Urinary bladder (tissue), 4 donors: Measurements from ENCODE around the gene LRPAP1. TPM values are rescaled to one million over a fixed set of nuclear protein-coding genes. Genes with fewer than 3 reads are reported as not detected.
"Not testable (repeated sequence)": the region's sequence is repeated elsewhere in the genome, so short reads cannot be mapped to it uniquely, and the experiment has no call there.

Experiments
- DNase-seq: peaks from one replicate; pipeline ENCODE4 v3.0.0-alpha.2; 2015; ENCODE audit errors: extremely low spot score
- H3K27ac ChIP-seq: one replicate; pipeline ENCODE4 v1.5.1; 2013; ENCODE audit warnings: low read depth, mild to moderate bottlenecking, moderate library complexity
- H3K36me3 ChIP-seq: one replicate; pipeline ENCODE4 v1.6.1; 2013; ENCODE audit warnings: mild to moderate bottlenecking, moderate library complexity; ENCODE audit not compliant: insufficient read depth
- H3K4me1 ChIP-seq: one replicate; pipeline ENCODE4 v1.6.1; 2013; ENCODE audit warnings: mild to moderate bottlenecking, moderate library complexity; ENCODE audit not compliant: insufficient read depth
- H3K4me3 ChIP-seq: one replicate; pipeline ENCODE4 v1.5.1; 2013; ENCODE audit warnings: low read depth, low read length
- WGBS: extraction: QIAGEN DNeasy Blood & Tissue Kit; methylation state at CpG from one replicate; pipeline ENCODE4 v1.1.7; 2013; 5-methylcytosine and 5-hydroxymethylcytosine counted together
- polyA plus RNA-seq: library from polyadenylated mRNA; stranded (reverse); fragments of 200-250 nt; gene quantifications from one replicate; pipeline ENCODE4 v1.2.3, GENCODE V29; 2013
- total RNA-seq: library from RNA; depleted of rRNA; stranded (reverse); fragments of >200 nt; gene quantifications from one replicate; pipeline ENCODE4 v1.2.3, GENCODE V29; 2014
- donor health status: healthy with polysubstance abuse.
- donor health status: healthy.

LRPAP1 gene, protein sequence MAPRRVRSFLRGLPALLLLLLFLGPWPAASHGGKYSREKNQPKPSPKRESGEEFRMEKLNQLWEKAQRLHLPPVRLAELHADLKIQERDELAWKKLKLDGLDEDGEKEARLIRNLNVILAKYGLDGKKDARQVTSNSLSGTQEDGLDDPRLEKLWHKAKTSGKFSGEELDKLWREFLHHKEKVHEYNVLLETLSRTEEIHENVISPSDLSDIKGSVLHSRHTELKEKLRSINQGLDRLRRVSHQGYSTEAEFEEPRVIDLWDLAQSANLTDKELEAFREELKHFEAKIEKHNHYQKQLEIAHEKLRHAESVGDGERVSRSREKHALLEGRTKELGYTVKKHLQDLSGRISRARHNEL
- total RNA-seq, result 79.6 TPM
- 231 TPM for polyA plus RNA-seq

DNA sequence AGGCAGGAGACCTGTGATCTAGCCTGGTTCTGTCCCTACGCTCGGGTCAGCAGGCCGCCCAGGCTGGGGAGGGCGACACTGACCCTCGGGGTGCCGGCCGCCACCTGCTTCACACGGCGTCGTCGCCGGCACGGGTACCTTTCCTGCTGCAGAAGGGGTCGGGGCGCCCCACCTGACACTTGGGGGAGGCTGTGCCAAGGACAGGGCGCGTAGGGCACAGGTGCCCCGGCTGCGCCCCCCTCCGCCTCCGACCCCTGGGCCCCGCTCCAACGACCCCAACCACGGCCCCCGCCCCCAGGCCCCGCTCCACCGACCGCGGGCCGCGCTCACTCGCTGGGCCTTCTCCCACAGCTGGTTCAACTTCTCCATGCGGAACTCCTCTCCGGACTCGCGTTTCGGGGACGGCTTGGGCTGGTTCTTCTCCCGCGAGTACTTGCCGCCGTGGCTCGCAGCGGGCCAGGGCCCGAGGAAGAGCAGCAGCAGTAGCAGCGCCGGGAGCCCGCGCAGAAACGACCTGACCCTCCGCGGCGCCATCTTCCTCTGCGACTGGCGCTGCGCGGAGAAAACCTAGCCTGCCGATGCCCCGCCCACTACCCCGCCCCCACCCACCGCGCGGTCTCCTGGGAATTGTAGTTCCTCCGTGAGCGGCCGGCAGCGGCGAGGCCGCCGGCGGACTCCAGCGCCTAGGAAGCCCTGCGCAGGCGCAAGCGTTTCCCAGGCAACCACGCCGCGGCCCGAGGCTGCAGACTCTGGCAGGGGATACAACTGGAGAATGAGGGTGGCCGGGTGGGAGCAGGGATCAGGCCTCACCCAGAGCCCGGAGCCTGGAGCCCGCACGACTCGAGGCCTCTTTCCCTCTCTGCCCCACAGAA lies at the start of gene LRPAP1:
LRPAP1 (minus strand) TSS at position 544 of the 872 bp plus-strand sequence; CDS start at position 534, 10 bp downstream.
- peak within 1 kb of the TSS; percentile 46 for H3K27ac ChIP-seq
- DNase-seq, result peak; percentile 80
- peak within 1 kb of the TSS; percentile 95 for H3K4me3 ChIP-seq
- no peaks in the 10 kb centered on the region for H3K4me1 ChIP-seq
- WGBS, result under 1% methylated on average over 84 of the region's 84 CpGs
- peaks cover 3% of the 10 kb centered on the region for H3K36me3 ChIP-seq

DNA sequence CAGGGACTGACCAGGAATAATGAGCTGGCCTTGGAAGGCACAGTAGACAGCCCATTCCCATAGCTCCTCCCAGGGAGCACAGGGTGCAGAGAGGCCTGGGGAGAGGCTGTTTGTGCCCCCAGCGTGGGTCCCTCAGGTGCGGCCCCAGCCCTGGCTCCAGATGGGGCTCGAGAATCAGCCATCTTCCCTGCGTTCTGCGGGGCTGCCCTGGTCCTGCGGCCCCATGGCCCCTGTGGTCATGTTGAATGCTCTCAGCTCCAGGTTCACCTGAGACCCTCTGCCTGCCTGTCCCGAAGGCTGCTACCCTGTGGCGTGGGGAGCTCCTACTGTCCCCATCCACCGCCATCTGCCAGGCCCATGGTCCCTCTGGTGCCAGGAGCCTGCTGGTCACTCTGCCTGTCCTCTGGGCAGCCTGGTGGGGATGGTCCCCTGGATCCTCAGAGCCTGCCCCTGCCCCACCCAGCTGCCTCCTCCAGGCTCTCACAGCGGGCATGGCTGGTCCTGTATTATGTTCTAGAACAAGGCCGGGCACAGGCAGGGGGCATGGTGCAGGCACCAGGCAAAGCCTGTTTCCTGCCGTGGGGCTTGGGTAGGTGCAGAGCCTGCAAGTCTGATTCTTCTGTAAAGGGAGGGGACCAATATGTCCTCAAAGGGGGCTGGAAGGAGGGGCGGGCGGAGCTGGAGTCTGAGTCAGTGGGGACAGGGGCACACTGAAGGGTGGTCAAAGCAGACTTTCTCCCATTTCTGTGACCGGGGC lies 49.3 kb upstream of the LRPAP1 start:
- 90% methylated on average over 15 of the region's 15 CpGs for WGBS
- not testable (repeated sequence) for H3K36me3 ChIP-seq, DNase-seq, H3K4me3 ChIP-seq, H3K4me1 ChIP-seq, H3K27ac ChIP-seq

DNA sequence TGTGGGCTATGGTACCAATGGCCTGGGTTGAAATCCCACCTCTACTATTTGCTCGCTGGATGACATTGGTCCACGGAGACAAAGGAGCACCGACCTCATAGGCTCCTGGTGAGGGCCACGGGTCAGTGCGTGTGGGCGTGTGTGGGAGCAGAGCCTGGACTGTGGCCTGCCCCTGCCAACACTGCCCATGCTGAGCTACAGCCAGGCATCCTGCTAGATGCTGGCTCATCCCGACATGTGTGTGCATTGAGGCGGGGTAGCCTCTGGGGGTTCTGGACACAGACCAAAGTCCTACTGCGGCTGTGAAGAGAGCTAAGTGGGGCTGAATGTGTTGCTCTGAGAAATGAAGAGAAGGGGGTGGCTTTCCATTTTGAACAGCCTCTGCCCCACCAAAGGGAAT lies 48.6 kb upstream of the LRPAP1 start:
- H3K4me3 ChIP-seq, result not testable (repeated sequence)
- 80% methylated on average over 9 of the region's 9 CpGs for WGBS

DNA sequence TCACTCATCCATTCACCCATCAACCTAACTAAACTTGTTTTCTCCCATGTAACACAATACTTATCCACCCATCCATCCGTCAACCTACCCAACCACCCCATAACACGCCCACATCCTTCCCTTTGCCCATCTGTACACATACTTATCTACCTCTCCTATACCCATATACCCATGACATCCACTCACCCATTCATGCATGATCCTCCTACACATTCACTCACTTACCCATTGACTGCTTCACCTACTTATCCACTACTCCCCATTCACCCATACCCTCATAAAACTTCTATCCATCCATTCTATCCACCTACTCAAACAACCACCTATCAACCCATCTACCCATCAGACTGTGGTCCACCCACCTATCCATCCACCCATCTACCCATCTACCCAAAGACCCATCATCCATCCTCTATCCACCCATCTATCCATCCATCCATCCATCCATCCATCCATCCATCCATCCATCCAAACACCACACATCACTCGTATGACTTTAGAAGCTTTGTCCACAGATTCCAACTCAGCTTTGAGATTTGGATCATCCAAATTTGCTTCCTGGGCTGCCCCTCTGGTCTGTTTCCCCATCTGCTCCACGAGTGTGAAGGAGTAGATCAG lies 46.4 kb upstream of the LRPAP1 start:
- not testable (repeated sequence) for H3K27ac ChIP-seq, H3K36me3 ChIP-seq, DNase-seq, H3K4me1 ChIP-seq, H3K4me3 ChIP-seq
- 86% methylated on average over 3 of the region's 4 CpGs for WGBS

More for the DNA sequence above, 48.6 kb upstream of the LRPAP1 start:
- H3K27ac ChIP-seq, H3K36me3 ChIP-seq, H3K4me1 ChIP-seq, DNase-seq: not testable (repeated sequence)

DNA sequence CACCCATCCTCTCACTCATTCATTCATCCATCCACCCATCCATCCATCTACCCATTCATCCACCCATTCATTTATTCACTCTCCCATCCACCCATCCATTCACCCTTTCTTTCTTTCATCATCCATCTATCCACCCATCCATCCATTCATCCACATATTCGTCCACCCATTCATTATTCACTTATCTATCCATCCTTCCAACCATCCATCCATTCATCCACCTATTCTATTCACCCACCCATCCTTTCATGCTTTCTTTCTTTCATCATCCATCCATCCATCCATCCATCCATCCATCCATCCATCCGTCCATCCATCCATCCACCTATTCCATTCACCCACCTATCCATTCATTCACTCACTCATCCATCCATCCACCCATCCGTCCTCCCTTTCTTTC lies 45.8 kb upstream of the LRPAP1 start:
- not testable (repeated sequence) for DNase-seq, H3K27ac ChIP-seq, H3K4me1 ChIP-seq, H3K4me3 ChIP-seq, H3K36me3 ChIP-seq
- 87% methylated on average over 3 of the region's 3 CpGs for WGBS

DNA sequence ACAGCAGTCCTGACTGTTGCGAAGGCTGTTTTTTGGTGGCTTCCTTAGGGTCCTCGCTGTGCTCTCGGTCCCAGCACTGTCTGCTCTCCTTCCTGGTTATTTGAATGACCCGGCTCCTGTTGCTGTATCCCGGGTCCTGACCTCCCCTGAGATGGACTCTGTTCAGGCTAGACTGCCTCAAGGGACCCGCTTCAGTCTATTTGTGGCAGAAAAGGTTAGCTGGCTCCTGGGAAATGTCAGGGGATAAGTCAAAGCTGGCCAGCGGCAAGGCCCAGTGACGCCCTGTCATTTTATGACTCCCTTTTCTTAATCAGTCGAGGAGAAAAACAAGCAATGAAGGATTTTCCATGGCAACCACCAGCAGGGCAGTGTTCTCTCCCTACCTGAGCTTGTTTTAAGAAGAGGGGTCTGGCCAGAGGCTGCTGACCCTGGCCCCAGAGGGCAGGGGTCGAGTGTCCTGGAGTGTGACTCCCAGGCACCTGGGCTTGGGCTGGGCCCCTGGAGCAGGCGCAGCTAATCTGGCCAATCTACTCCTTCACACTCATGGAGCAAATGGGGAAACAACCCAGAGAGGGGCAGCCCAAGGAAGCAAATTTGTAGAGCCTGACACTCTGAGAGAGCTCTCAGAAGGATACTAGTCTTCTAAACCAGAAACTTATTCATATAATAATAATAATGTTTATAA lies 45.1 kb upstream of the LRPAP1 start:
- H3K4me3 ChIP-seq, DNase-seq, H3K36me3 ChIP-seq, H3K4me1 ChIP-seq, H3K27ac ChIP-seq: not testable (repeated sequence)
- WGBS, result 44% methylated on average over 11 of the region's 11 CpGs

DNA sequence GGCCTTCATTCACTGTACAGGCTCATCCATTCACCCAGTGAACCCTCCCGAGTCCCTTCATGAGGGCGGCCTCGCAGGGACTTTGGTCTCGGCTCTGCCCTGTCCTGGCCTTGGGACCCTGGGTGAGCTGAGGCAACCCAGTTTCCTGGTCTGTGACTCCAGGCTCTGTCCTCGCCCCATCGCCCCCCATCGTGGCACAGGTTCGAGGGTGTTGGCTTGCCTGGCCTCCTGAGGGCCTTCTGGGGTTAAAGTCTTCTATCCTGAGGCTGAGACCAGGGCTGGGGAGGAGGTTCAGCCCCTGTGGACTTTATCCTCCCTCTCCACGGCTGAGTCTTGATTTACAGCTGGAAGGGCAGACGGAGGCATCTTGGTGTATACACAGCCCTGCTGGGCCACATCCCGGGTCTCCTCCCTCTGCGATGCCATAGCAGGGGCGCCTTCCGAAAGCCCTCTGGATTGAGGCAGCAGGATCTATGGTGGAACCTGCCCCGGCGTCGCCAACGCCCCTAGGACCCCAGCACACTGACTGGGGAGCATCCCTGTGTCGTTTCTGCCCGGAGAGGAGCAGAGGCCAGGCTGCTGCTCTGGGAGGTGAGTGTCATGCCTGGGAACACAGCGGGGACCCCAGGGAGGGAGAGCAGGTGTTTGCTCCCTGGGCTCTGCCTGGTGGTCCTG lies 44.4 kb upstream of the LRPAP1 start:
- H3K36me3 ChIP-seq, H3K27ac ChIP-seq, H3K4me3 ChIP-seq, DNase-seq, H3K4me1 ChIP-seq: not testable (repeated sequence)
- 73% methylated on average over 21 of the region's 21 CpGs for WGBS

DNA sequence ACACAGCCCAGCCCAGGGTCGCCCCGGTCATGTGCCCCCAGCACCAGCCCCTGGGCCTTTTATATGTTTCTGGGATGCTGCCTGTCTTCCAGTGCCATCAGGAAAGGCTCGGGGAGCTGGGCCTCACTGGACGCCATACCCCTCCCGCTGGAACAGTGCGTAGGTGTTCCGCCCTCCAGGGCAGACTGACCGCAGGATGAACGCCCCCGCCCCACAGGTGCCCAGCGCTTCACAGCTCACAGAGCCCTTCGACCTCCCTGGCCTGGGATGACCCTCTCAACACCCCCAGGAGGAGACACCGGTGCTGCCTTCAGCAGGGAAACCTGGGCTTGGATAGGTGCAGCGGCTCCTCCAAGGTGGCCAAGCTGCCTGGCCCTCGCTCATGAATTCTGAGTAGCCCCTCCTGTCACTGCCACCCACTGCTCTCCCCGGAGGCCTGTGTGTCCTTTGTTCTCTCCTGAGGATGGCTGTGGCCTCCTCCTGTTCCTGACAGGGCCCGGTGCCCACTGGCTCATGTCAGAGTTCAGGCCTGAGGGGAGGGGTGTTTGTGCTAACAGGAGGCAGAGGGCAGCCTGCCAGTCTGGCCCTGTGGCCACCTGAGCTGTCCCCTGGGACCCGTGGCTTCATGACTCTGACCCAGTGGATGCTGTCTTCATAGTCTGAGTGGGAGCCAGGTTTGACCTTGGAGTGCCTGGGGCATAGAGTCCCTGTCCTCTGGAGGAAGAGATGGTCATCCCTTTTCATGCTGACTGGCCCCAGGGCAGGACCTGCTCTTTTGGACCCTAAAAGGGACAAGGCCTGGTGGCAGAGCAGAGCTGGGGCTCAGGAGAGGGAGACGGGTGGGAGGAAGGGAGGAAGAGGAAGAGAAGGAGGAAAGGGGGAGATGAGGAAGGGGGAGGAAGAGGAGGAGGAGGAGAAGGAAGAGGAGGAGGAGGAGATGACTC lies 43.5 kb upstream of the LRPAP1 start:
- 75% methylated on average over 19 of the region's 19 CpGs for WGBS
- H3K4me1 ChIP-seq, DNase-seq, H3K4me3 ChIP-seq, H3K36me3 ChIP-seq, H3K27ac ChIP-seq: not testable (repeated sequence)

DNA sequence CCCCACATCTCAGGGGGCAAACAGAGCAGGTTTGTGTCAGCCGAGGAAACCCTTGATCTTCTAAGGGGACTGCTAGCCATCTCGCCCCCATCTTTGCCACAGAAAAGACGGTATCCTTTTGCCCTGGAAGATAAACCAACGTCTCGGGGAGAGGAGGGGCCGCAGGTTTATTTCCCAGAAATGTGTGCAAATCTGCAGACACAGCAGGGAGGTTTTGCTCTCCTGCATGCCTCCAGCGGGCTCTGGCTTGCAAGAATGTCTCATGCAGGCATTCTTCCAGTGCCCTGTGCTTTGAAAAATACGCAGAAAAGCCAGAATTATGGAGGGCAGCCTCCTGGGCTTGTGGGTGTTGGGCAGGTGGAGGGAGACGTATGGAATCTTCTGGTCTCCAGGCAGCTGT lies 42.6 kb upstream of the LRPAP1 start:
- not testable (repeated sequence) for H3K27ac ChIP-seq, H3K4me1 ChIP-seq, H3K4me3 ChIP-seq, DNase-seq, H3K36me3 ChIP-seq
- WGBS, result 76% methylated on average over 9 of the region's 9 CpGs

DNA sequence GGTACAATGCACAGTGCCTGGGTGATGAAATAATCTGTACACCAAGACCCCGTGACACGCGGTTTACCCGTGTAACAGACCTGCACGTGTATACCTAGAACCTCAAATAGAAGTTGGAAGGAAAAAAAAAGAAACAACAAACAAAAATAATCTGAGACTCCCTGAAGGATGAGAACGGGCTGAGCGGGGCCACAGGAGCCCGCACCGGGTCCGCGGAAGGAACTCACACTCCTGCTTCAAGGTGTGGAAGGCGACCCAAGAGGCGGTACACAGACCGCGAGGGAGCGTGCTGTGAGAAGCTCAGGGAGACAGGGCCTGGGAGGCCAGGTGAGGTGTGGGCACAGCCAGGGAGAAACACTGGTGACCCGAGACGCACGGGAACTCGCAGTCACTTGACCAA lies 42.1 kb upstream of the LRPAP1 start:
- not testable (repeated sequence) for H3K36me3 ChIP-seq, DNase-seq, H3K4me1 ChIP-seq, H3K27ac ChIP-seq, H3K4me3 ChIP-seq
- WGBS, result 90% methylated on average over 20 of the region's 20 CpGs

DNA sequence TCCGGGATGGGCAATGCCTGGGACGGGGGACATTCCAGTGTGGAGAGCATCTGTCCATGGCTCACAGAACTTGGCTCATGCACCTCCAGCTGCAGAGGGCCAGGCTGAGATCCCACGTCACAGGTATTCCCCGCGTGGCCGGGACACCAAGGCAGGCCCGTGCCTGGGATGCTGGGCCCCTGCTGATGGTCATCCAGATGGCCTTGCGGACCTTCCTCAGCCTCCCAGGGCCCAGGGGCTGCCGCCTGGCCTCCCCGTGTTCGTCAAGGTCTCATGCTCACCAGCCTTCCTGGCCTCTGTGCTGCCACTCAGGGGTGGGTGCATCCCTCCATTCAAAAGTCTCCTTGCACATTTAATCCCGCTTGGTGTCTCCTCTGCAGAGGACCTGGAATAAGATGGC lies 40.9 kb upstream of the LRPAP1 start:
- Histone ChIP-seq H3K36me3 (no peaks in the 10 kb centered on the region), H3K4me3 (no peak overlapping the region), H3K4me1 (no peaks in the 10 kb centered on the region), H3K27ac (no peak overlapping the region)
- DNase-seq, result no peak
- WGBS, result 89% methylated on average over 12 of the region's 12 CpGs
